Peyer's patch (tissue), 4 donors: ENCODE data around the gene CERS2.

Source experiments
- POLR2A ChIP-seq, 2 donors: fragments of 450-650 bp; IDR thresholded peaks; one replicate each; pipeline ENCODE4 v1.5.1; 2017; ENCODE audit warnings: antibody characterized with exemption in 2 of 2, mild to moderate bottlenecking in 2 of 2, moderate library complexity in 2 of 2
- TF ChIP-seq, protein P1 (sequence below), 6 experiments: fragments of 450-650 bp in 4 of 6; fragments of 200-600 bp in 2 of 6; sonication (generic) in 1 of 6; IDR thresholded peaks; one replicate each; pipeline ENCODE4 v1.5.1; 2017 to 2019; ENCODE audit warnings: antibody characterized with exemption in 6 of 6, mild to moderate bottlenecking in 3 of 6, moderate library complexity in 1 of 6

DNA sequence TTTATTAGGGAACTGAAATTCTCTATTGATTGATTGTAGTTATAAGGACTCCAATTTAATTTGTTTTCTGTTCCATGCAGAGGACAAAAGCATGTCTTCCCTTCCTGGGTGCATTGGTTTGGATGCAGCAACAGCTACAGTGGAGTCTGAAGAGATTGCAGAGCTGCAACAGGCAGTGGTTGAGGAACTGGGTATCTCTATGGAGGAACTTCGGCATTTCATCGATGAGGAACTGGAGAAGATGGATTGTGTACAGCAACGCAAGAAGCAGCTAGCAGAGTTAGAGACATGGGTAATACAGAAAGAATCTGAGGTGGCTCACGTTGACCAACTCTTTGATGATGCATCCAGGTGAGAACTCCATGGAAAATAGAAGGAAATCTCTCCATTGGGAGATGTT is 47.0 kb downstream of the CERS2 start:
- TF ChIP-seq, protein P1, sequence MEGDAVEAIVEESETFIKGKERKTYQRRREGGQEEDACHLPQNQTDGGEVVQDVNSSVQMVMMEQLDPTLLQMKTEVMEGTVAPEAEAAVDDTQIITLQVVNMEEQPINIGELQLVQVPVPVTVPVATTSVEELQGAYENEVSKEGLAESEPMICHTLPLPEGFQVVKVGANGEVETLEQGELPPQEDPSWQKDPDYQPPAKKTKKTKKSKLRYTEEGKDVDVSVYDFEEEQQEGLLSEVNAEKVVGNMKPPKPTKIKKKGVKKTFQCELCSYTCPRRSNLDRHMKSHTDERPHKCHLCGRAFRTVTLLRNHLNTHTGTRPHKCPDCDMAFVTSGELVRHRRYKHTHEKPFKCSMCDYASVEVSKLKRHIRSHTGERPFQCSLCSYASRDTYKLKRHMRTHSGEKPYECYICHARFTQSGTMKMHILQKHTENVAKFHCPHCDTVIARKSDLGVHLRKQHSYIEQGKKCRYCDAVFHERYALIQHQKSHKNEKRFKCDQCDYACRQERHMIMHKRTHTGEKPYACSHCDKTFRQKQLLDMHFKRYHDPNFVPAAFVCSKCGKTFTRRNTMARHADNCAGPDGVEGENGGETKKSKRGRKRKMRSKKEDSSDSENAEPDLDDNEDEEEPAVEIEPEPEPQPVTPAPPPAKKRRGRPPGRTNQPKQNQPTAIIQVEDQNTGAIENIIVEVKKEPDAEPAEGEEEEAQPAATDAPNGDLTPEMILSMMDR (IDR thresholded peaks at IDR 0.05) = no peak
- TF ChIP-seq POLR2A (IDR thresholded peaks at IDR 0.05) = no peak
